T-helper 17 cell (primary cell): ENCODE measurements around the gene NCOA7. TPM values are rescaled to one million over a fixed set of nuclear protein-coding genes. Genes with fewer than 3 reads are reported as not detected.
"Not testable (repeated sequence)": the region's sequence is repeated elsewhere in the genome, so short reads cannot be mapped to it uniquely, and the experiment has no call there.

Experiments used
- ATAC-seq: fragments of 150-1000 bp; cut with Tn5 transposase; 2 replicates; pipeline ENCODE4 v1.10.0; 2021; ENCODE audit warnings: mild to moderate bottlenecking, moderate library complexity
- DNase-seq, 3 donors: peaks; one replicate each; pipeline versions ENCODE4 v3.0.0 to v3.0.0-alpha.2; 2020 to 2021
- H3K9me3 ChIP-seq: one replicate; pipeline ENCODE4 v1.7.0; 2013; ENCODE audit warnings: low read length, mild to moderate bottlenecking; ENCODE audit not compliant: control insufficient read depth, poor library complexity, severe bottlenecking
- H3K27ac Mint-ChIP-seq: one replicate; pipeline ENCODE4 v1.8.0; 2022; ENCODE audit warnings: mild to moderate bottlenecking, moderate library complexity, mixed read lengths
- H3K27me3 Mint-ChIP-seq: one replicate; pipeline ENCODE4 v1.8.0; 2022; ENCODE audit warnings: mixed read lengths
- H3K36me3 Mint-ChIP-seq: one replicate; pipeline ENCODE4 v1.8.0; 2022; ENCODE audit warnings: low read depth, mixed read lengths
- H3K4me1 Mint-ChIP-seq: one replicate; pipeline ENCODE4 v1.8.0; 2022; ENCODE audit warnings: mild to moderate bottlenecking, mixed read lengths
- H3K4me3 Mint-ChIP-seq: one replicate; pipeline ENCODE4 v1.8.0; 2022; ENCODE audit warnings: mild to moderate bottlenecking, moderate library complexity, mixed read lengths
- total RNA-seq, 4 donors: library from RNA in 2 of 4; stranded (reverse) in 2 of 4; gene quantifications; one replicate each; pipeline ENCODE4 v1.2.3 and lab custom pipeline; 2022 to 2026

Gene NCOA7
- total RNA-seq, 2 donors from 2014 or later, result 49.5 to 62.4 TPM

DNA sequence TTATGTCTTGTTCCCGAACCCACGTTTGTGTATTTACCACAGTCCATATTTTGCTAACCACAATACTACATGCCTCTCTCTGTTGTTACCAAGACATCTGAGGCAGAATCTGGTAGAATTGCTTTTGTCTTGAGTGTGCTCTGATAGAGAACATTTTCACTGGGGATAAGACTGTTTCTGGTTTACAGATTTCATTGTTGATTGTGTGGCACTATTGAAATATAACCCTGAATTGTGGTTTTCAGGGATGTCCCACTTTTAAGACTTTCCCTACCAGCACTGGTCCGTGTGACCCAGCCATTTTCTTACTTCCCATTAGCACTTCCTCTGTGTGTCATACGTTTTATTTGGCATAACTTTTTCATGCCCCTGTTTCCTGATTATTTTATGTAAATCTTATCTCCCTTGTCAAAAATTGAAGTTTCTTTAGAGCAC lies 12.2 kb downstream of the NCOA7 start:
- Mint-ChIP-seq H3K27me3 (no peaks in the 10 kb centered on the region), H3K27ac (peak overlapping the region; percentile 79), H3K4me3 (no peak overlapping the region), H3K36me3 (peaks cover 5% of the 10 kb centered on the region), H3K4me1 (peaks cover 48% of the 10 kb centered on the region)
- no peaks in the 10 kb centered on the region for H3K9me3 ChIP-seq
- DNase-seq, result no peak
- peak; percentile 37 for ATAC-seq

- DNase-seq, result no peak
- Mint-ChIP-seq H3K4me3 (no peak overlapping the region), H3K36me3 (peaks cover 7% of the 10 kb centered on the region), H3K27ac (peak overlapping the region; percentile 79), H3K27me3 (no peaks in the 10 kb centered on the region), H3K4me1 (peaks cover 55% of the 10 kb centered on the region)
- H3K9me3 ChIP-seq, result no peaks in the 10 kb centered on the region
- ATAC-seq, result peak; percentile 77
These were observed 13.5 kb downstream of the NCOA7 start for GRCh38 chr6:125804264-125804663.

- not testable (repeated sequence) for H3K27me3 Mint-ChIP-seq, H3K27ac Mint-ChIP-seq
These were observed 14.2 kb downstream of the NCOA7 start for GRCh38 chr6:125804866-125805425.

DNA sequence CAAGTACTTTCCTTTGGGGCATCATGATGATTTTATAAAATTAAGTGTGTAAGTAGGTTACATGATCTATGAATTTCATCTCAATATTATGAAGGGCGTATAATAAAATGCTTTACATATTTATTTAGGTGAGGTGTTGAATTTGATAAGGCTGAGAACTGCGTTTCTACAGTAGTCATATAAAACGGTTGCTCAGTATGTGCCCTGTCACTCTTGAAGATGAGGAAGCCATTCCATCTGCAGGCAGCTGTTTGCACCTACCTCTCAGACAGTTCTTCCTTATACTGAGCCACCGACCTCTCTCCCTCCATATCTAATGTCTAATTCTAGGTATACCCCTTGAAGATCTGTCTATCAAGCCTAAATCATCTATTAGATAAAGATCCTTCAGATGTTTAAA lies 16.1 kb downstream of the NCOA7 start:
- no peaks in the 10 kb centered on the region for H3K9me3 ChIP-seq
- H3K4me1 Mint-ChIP-seq, result peaks cover 59% of the 10 kb centered on the region
- no peak overlapping the region for H3K4me3 Mint-ChIP-seq
- H3K36me3 Mint-ChIP-seq, result peaks cover 7% of the 10 kb centered on the region
- DNase-seq (no peak), ATAC-seq (no peak)
- no peak overlapping the region for H3K27ac Mint-ChIP-seq
- no peaks in the 10 kb centered on the region for H3K27me3 Mint-ChIP-seq

More at GRCh38 chr6:125804866-125805425, 14.2 kb downstream of the NCOA7 start:
- peaks cover 52% of the 10 kb centered on the region for H3K4me1 Mint-ChIP-seq
- not testable (repeated sequence) for H3K36me3 Mint-ChIP-seq, ATAC-seq, H3K9me3 ChIP-seq, H3K4me3 Mint-ChIP-seq, DNase-seq

- Mint-ChIP-seq H3K4me1 (peaks cover 57% of the 10 kb centered on the region), H3K27ac (peak overlapping the region; percentile 88), H3K4me3 (no peak overlapping the region), H3K36me3 (peaks cover 7% of the 10 kb centered on the region), H3K27me3 (no peaks in the 10 kb centered on the region)
- DNase-seq (no peak), ATAC-seq (no peak)
- no peaks in the 10 kb centered on the region for H3K9me3 ChIP-seq
These were observed 16.5 kb downstream of the NCOA7 start for GRCh38 chr6:125807293-125807692.

GRCh38 chr6:125808060-125808459 lies 17.3 kb downstream of the NCOA7 start:
- H3K27me3 Mint-ChIP-seq, result no peaks in the 10 kb centered on the region
- H3K4me1 Mint-ChIP-seq, result peaks cover 55% of the 10 kb centered on the region
- DNase-seq (no peak), ATAC-seq (peak; percentile 36)
- peak overlapping the region; percentile 76 for H3K4me3 Mint-ChIP-seq
- H3K9me3 ChIP-seq, result no peaks in the 10 kb centered on the region
- H3K27ac Mint-ChIP-seq, result peak overlapping the region; percentile 88
- peaks cover 7% of the 10 kb centered on the region for H3K36me3 Mint-ChIP-seq

- Mint-ChIP-seq H3K27me3 (no peaks in the 10 kb centered on the region), H3K4me3 (peak overlapping the region; percentile 76), H3K27ac (peak overlapping the region; percentile 88), H3K4me1 (peaks cover 53% of the 10 kb centered on the region), H3K36me3 (peaks cover 7% of the 10 kb centered on the region)
- no peak for DNase-seq
- no peak for ATAC-seq
- no peaks in the 10 kb centered on the region for H3K9me3 ChIP-seq
These were observed 17.8 kb downstream of the NCOA7 start for GRCh38 chr6:125808591-125808990.

DNA sequence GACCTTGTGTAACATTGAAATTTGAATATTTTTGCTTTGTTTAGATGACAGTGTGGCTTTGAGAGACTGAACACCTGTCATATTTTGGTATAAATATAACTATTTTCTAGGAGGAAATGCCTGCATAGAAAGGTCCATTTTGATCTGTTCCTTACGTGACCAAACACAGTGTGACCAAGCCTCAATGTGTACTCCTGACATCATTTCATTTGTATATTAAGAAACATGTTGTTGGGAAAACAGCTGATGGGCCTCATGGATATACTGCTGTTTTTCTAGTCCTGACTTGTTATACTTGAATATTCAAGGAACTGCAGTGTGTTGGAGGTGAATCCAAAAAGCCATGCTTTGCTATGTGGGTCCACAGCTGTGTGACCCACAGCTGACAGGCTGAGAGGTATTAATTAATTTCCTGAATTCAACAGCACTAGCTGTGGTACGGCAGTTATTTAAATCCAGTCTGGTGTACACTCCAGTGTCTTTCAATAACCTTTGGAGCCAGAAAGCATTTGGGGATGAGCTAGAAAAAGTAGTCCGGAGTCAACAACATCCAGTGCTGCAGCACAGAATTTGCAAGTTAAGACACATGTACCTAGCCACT lies 18.9 kb downstream of the NCOA7 start:
- Mint-ChIP-seq H3K27ac (no peak overlapping the region), H3K4me3 (no peak overlapping the region), H3K4me1 (peaks cover 49% of the 10 kb centered on the region), H3K36me3 (peaks cover 7% of the 10 kb centered on the region), H3K27me3 (no peaks in the 10 kb centered on the region)
- ATAC-seq (no peak), DNase-seq (no peak)
- H3K9me3 ChIP-seq, result no peaks in the 10 kb centered on the region

DNA sequence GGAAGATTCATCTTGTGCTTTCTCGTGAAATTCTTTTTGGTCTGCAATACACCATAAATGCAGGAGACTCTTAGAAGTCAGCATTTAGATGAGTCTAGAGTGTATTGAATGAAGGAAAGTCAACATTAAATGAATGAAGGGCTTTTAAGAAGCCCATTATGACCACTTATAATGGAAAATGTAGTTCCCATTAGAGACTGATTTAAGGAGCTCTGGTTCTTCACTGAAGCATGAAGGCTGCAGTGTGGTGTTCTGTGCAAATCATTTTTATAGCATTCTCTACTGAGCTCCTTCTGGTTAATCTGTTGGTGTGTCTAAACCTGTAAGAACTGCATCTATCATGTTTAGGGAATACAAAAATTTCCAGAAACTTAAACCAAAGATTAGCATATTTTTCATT lies 19.7 kb downstream of the NCOA7 start:
- Mint-ChIP-seq H3K4me1 (peaks cover 54% of the 10 kb centered on the region), H3K36me3 (peaks cover 8% of the 10 kb centered on the region)

DNA sequence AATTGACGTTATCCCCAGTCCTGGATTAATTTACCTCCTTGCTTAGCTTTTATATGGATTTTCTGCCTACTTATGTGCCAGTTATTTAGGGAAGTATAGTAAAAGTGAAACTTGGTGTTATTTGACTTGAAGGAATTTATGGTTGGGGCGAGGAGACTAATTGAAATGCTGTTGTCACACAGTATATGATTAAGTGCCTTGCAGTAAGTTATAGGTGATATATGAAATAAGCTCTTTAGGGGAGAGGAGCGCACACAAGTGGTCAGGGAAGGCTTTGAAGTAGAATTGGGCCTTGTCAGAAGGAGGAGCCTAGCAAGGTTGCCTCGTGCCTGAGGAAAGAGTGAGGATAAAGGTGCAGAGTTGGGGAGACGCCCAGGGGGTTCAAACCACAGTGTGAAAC lies 20.5 kb downstream of the NCOA7 start:
- H3K4me3 Mint-ChIP-seq, result no peak overlapping the region
- DNase-seq (no peak), ATAC-seq (no peak)
- H3K9me3 ChIP-seq, result no peaks in the 10 kb centered on the region
- no peaks in the 10 kb centered on the region for H3K27me3 Mint-ChIP-seq
- H3K27ac Mint-ChIP-seq, result no peak overlapping the region
- peaks cover 53% of the 10 kb centered on the region for H3K4me1 Mint-ChIP-seq
- peaks cover 9% of the 10 kb centered on the region for H3K36me3 Mint-ChIP-seq

More for the DNA sequence above, 19.7 kb downstream of the NCOA7 start:
- Mint-ChIP-seq H3K27me3 (no peaks in the 10 kb centered on the region), H3K27ac (no peak overlapping the region), H3K4me3 (no peak overlapping the region)
- ATAC-seq (no peak), DNase-seq (no peak)
- H3K9me3 ChIP-seq, result no peaks in the 10 kb centered on the region

DNA sequence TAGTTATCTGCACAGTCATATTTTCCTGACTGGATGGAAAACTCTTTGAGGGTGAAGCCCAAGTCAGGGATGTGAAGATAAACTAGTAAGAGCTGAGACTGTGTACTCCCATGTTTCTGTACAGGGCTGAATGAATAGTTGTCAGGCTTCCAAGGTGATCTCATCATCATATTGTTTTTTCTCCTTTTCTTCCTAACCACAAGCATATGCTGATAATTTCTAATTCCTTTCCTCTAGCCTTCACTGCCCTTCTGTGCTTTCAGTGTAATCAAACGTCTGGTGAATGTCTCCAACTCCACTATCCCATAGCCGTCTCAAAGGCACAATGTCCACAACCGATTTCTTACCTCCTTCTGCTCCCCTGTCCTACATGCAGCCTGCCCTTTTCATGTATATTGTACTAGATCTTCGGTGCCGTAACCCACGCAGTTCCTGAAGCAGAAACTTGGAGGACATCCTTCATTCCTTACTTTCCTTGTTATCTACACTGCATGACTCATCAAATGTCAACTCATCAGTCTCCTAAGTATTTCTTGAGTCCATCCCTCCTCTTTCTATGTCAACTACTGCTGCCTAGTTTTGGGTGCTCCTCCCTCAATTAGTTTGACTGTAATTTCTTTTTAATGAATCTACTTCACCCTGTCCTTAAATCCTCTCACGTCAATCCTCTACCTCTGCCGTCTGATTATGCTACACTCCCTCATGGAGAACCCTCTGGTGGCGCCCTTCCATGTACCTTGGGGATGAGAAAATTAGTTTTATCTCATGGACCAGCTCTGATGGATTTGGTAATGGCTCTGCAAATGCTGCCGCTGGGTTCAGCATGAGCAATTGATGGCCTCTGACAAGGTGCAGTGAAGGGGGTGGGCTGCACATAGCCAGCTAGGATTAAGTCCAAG lies 21.9 kb downstream of the NCOA7 start:
- H3K27ac Mint-ChIP-seq, result no peak overlapping the region
- H3K36me3 Mint-ChIP-seq, result peaks cover 12% of the 10 kb centered on the region
- no peak overlapping the region for H3K4me3 Mint-ChIP-seq
- DNase-seq, result no peak
- no peaks in the 10 kb centered on the region for H3K27me3 Mint-ChIP-seq
- no peak for ATAC-seq
- H3K4me1 Mint-ChIP-seq, result peaks cover 50% of the 10 kb centered on the region
- H3K9me3 ChIP-seq, result no peaks in the 10 kb centered on the region

DNA sequence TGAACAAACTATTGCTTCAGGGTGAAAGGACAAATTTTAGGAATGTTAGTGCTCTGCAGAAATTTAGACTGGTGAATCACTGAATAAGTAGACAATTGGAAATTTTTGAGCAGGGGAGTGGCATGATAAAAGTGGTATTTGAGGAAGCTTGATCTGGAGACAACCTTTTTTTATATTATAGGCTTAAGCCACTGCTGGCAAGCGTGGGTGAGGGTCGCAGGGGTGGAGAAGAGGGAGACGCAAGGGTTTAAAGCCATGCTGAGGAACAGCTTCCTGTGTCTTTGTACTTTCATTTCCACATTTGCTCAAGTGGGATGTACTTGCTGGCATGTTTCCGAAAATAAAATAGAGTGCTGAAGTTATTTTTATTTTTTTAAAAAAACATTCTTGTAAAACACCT lies 23.7 kb downstream of the NCOA7 start:
- H3K27ac Mint-ChIP-seq, result peak overlapping the region; percentile 66
- no peaks in the 10 kb centered on the region for H3K9me3 ChIP-seq
- no peaks in the 10 kb centered on the region for H3K27me3 Mint-ChIP-seq
- DNase-seq (no peak), ATAC-seq (no peak)
- H3K4me3 Mint-ChIP-seq, result no peak overlapping the region
- peaks cover 5% of the 10 kb centered on the region for H3K36me3 Mint-ChIP-seq
- peaks cover 47% of the 10 kb centered on the region for H3K4me1 Mint-ChIP-seq

DNA sequence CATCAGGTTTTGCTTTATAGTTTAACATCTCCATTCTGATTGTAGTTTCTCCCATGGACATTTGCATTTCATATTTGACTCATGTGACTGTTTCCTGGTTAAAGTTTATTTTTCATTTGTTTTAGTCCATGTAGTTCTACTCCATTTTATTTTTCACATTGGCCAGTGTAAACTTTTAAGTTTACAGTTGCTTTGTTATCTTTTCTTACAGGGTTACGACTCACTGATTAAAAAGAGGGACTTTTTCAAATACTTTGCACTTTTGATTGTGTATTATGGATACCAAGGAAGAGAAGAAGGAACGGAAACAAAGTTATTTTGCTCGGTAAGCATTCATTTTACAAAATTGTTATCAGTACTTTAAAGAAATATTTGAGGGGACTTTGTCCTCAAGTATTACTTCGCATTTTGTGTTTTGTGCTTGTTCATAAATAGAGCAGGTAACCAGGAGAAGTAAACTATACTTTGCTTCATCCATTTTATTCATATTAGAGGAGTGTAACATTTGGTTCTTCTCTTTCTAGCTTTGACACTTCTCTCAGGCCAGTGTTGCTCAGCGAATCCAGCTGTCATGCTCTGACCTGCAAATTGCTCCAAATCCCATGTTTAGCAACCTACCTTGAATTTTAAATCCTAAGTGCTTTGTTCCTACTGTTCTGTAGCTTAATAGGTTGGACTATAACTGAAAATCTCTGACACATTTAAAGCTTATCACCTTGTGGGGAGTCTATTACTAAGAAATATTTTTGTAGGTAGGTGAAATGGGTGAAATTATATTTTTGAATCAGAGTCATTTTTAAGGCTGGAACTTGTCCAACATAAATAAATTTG lies 24.5 kb downstream of the NCOA7 start:
- peaks cover 52% of the 10 kb centered on the region for H3K4me1 Mint-ChIP-seq
- no peak for ATAC-seq
- H3K27me3 Mint-ChIP-seq, result no peaks in the 10 kb centered on the region
- H3K36me3 Mint-ChIP-seq, result peaks cover 8% of the 10 kb centered on the region
- H3K27ac Mint-ChIP-seq, result peak overlapping the region; percentile 39
- DNase-seq, result no peak
- H3K9me3 ChIP-seq, result no peaks in the 10 kb centered on the region
- peak overlapping the region; percentile 53 for H3K4me3 Mint-ChIP-seq
